Measurements from ENCODE around the gene GABARAP. TPM values are rescaled to one million over a fixed set of nuclear protein-coding genes. Genes with fewer than 3 reads are reported as not detected.
A peak's percentile ranks its signal among the peaks of the same experiment; 100 is the strongest.

The GABARAP gene
- total and polyA plus RNA-seq, 10 of the 15 experiments (the other 5 are each of a cell fraction or from before 2014, with no cell fraction given), result 134 to 613 (median 285) TPM

DNA sequence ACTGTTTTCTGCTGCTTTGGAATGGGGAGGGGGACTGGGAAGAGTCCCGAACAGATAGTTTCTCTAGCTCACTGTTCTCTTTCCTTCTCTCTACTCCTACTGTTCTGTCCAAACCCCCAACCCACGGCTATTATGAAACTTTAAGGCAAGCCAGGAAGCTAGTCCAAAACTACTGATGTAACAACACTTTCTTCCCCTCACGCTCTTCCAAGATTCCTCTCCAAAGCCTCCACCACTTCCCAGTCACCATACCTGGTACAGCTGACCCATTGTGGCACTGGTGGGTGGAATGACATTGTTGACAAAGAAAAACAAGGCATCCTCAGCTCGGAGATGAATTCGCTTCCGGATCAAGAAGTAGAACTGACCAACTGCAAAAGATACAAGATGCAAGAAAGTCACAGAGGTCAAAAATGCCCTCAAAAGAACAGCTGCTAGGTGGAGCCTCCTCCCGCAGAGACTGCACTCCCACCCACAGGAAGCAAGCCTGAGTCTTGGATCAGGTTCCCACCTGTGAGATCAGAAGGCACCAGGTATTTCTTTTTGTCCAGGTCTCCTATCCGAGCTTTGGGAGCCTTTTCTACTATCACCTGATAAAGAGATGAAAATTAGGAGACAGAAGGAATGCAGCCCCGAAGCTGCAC lies 1.0 kb downstream of the GABARAP start:
- no peak for FAIRE-seq
- peak overlapping the region; percentile 93 for H3K9ac ChIP-seq (ENCODE audit: control insufficient read depth, insufficient read depth, low read length)
- TF ChIP-seq, protein P1, sequence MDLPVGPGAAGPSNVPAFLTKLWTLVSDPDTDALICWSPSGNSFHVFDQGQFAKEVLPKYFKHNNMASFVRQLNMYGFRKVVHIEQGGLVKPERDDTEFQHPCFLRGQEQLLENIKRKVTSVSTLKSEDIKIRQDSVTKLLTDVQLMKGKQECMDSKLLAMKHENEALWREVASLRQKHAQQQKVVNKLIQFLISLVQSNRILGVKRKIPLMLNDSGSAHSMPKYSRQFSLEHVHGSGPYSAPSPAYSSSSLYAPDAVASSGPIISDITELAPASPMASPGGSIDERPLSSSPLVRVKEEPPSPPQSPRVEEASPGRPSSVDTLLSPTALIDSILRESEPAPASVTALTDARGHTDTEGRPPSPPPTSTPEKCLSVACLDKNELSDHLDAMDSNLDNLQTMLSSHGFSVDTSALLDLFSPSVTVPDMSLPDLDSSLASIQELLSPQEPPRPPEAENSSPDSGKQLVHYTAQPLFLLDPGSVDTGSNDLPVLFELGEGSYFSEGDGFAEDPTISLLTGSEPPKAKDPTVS (IDR thresholded peaks at IDR 0.05; ENCODE audit: low read depth, low read length), result no peak
- no peak for TF ChIP-seq KAT2A (conservative IDR thresholded peaks at IDR 0.05; ENCODE audit: control insufficient read depth, low read depth, low read length)
- H3K4me1 ChIP-seq (ENCODE audit: control insufficient read depth, insufficient read depth, low read length), result peaks cover 16% of the 10 kb centered on the region
- H2AFZ ChIP-seq (ENCODE audit: control insufficient read depth, low read depth, low read length), result no peak overlapping the region
- H3K4me3 ChIP-seq, result peak overlapping the region; percentile 83
- SMC1A ChIA-PET (ENCODE audit: uncharacterized antibody, unreplicated experiment), result interaction anchor here (1.1 to 4.3 kb wide), 3 partner anchors 9 to 344 kb away, joined by 3 to 34 read pairs (median 26); partner anchors contain the start of genes ACADVL, CTDNEP1, DLG4 and ELP5
- peak overlapping the region; percentile 67 for H3K27ac ChIP-seq (ENCODE audit: control insufficient read depth, insufficient read depth)
- CTCF ChIA-PET, result interaction anchor here (0.9 to 6.0 kb wide), 7 partner anchors 9 to 195 kb away, joined by 3 to 70 read pairs (median 4); partner anchors contain the start of genes ACADVL and DLG4
- peaks cover 10 to 18% of the 10 kb centered on the region in 2 experiments for H3K36me3 ChIP-seq (ENCODE audit: control insufficient read depth in 2 of 2, insufficient read depth in 2 of 2, low read length in 1 of 2)
- DNase-seq (ENCODE audit: low read depth, low spot score), result no peak
- intact Hi-C loops (cut with micrococcal nuclease; ENCODE audit: unreplicated experiment), result loop anchor here (5.0 kb wide), 1 partner anchor 66 kb away; the partner anchor contains the start of gene EIF5A
- POLR2A ChIA-PET, result interaction anchor here (1.0 to 7.3 kb wide), 8 partner anchors 8 to 88 kb away, joined by 3 to 99 read pairs (median 6); partner anchors contain the start of genes ACADVL, CTDNEP1, DLG4 and DVL2
- 60% methylated on average over 9 of the region's 9 CpGs for WGBS (ENCODE audit: insufficient coverage, insufficient replicate concordance, low lambda C conversion rate, missing lambda C conversion rate)
- H3K79me2 ChIP-seq (ENCODE audit: control insufficient read depth, insufficient read depth, low read length), result peaks cover 43% of the 10 kb centered on the region
- no peaks in the 10 kb centered on the region for H3K27me3 ChIP-seq (replicated peaks in 1 of 2; ENCODE audit: control insufficient read depth in 2 of 2, insufficient read depth in 2 of 2, low read length in 1 of 2)
- in situ Hi-C loops (cut with MboI), result no loop called here
- ATAC-seq, result no peak
- RAD21 ChIA-PET (ENCODE audit: unreplicated experiment), result interaction anchor here (1.8 to 6.3 kb wide), 4 partner anchors 8 to 55 kb away, joined by 7 to 51 read pairs (median 10); partner anchors contain the start of genes ACADVL, CTDNEP1, DLG4 and ELP5
- H3K4me2 ChIP-seq (ENCODE audit: control insufficient read depth, insufficient read depth), result peak overlapping the region; percentile 94
- H4K20me1 ChIP-seq (ENCODE audit: control insufficient read depth, insufficient read depth), result no peaks in the 10 kb centered on the region
- H3K9me3 ChIP-seq (replicated peaks; ENCODE audit: control insufficient read depth, insufficient read depth, low read length), result no peaks in the 10 kb centered on the region
- BruUV-seq (replicated peaks), result no TSS peak

Data from GM12878 (cell line).